ENCODE measurements around the gene MYLK2.
"Not testable (repeated sequence)": the region's sequence is repeated elsewhere in the genome, so short reads cannot be mapped to it uniquely, and the experiment has no call there.

MYLK2 gene

DNA sequence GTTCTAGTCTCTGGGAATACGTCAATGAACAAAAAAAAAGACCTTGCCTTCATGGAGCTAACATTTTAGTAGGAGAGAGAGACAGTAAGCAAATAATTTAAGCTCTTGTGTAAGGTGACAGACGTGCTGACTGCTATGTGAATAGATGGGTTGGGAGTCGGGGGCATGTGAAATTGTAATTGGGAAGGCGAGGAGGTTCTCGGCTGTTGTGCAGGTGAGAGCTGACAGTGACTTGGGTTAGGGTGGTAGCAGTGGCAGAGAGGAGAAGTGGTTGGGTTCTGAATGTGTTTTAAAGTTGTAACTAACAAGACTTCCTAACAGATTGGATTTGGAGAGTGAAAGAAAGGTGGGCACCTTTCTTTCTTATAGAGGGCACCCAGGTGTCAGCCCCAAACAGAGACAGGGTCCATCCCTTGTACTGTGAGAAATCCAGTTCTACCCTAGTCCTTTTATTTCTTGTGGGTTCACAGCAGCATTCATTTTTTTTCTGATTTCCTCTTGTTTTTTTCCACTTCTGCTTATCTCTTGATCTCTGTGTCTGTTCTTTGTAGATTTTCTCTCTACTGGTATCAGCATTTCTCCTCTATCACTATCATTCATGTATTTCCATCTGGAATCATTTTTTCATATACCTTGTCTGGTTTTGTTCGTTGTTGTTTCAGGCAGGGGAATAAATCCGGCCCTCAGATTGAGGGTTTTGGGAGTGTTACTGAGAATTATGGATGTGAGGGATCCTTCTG is 15.4 kb upstream of the MYLK2 start:
- no peak overlapping the region for H3K9ac ChIP-seq (ENCODE audit: low read length)
- peaks cover 59% of the 10 kb centered on the region for H3K36me3 ChIP-seq (ENCODE audit: control insufficient read depth, low read depth, low read length)
- no peak overlapping the region for H3K27ac ChIP-seq (ENCODE audit: low read length)

GRCh38 chr20:31806564-31807355 is 12.4 kb upstream of the MYLK2 start:
- Histone ChIP-seq H3K27ac (ENCODE audit: low read length) (no peak overlapping the region), H3K4me1 (ENCODE audit: control insufficient read depth, low read depth, low read length) (no peaks in the 10 kb centered on the region), H3K27me3 (ENCODE audit: control insufficient read depth, insufficient read depth, low read length) (no peaks in the 10 kb centered on the region), H3K36me3 (ENCODE audit: control insufficient read depth, low read depth, low read length) (peaks cover 29% of the 10 kb centered on the region), H3K9me3 (ENCODE audit: control insufficient read depth, low read depth, low read length) (no peaks in the 10 kb centered on the region), H3K9ac (ENCODE audit: low read length) (no peak overlapping the region), H3K4me3 (ENCODE audit: low read length) (no peak overlapping the region)

More for the DNA sequence above, 15.4 kb upstream of the MYLK2 start:
- H3K4me3 ChIP-seq (ENCODE audit: low read length), result no peak overlapping the region
- no peaks in the 10 kb centered on the region for H3K9me3 ChIP-seq (ENCODE audit: control insufficient read depth, low read depth, low read length)
- no peaks in the 10 kb centered on the region for H3K27me3 ChIP-seq (ENCODE audit: control insufficient read depth, insufficient read depth, low read length)
- no peaks in the 10 kb centered on the region for H3K4me1 ChIP-seq (ENCODE audit: control insufficient read depth, low read depth, low read length)

DNA sequence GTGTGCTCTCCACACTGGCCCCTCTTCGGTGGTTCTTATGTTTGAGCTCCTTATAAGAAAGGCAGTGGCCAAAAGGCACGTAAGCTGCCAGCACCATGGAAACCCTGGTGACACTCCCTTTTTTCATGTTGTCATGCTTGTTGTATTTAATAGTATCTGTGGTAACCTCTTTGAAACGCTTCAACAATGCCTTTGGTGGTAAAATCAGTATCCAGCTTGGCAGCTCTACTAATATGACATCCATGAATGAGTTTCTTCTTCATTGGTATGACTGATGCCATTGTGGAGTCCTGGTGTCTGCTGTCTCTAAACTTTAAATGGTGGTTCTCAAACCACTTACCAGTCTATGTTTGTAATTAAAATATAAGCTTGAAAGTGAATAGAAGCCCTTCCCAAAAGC is 10.7 kb upstream of the MYLK2 start:
- Histone ChIP-seq H3K27me3 (ENCODE audit: control insufficient read depth, insufficient read depth, low read length) (no peaks in the 10 kb centered on the region), H3K27ac (ENCODE audit: low read length) (no peak overlapping the region), H3K9ac (ENCODE audit: low read length) (no peak overlapping the region), H3K4me3 (ENCODE audit: low read length) (no peak overlapping the region), H3K36me3 (ENCODE audit: control insufficient read depth, low read depth, low read length) (peaks cover 14% of the 10 kb centered on the region), H3K4me1 (ENCODE audit: control insufficient read depth, low read depth, low read length) (no peaks in the 10 kb centered on the region), H3K9me3 (ENCODE audit: control insufficient read depth, low read depth, low read length) (no peaks in the 10 kb centered on the region)

GRCh38 chr20:31809661-31810060 is 9.5 kb upstream of the MYLK2 start:
- H3K27ac ChIP-seq (ENCODE audit: low read length), result no peak overlapping the region
- H3K36me3 ChIP-seq (ENCODE audit: control insufficient read depth, low read depth, low read length), result peaks cover 4% of the 10 kb centered on the region
- H3K27me3 ChIP-seq (ENCODE audit: control insufficient read depth, insufficient read depth, low read length), result no peaks in the 10 kb centered on the region
- no peaks in the 10 kb centered on the region for H3K4me1 ChIP-seq (ENCODE audit: control insufficient read depth, low read depth, low read length)
- H3K4me3 ChIP-seq (ENCODE audit: low read length), result no peak overlapping the region
- H3K9me3 ChIP-seq (ENCODE audit: control insufficient read depth, low read depth, low read length), result no peaks in the 10 kb centered on the region
- no peak overlapping the region for H3K9ac ChIP-seq (ENCODE audit: low read length)

DNA sequence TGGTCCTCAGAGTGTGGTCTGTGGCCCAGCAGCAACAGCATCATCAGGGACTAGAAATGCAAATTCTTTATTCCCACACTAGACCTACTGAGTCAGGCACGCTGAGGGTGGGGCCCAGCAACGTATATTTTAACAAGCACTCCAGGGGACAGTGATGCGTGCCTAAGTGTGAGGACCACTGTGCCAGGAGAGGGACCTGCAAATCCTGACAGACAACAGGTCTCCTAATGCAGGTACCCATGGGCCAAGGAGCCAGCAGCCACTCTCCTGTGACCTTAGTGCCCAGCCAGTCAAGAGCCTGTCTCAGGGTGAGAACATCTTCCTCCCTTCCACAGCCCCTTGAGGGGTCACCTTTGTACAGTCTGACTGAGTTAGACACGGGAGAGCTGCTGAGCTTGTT is 8.0 kb upstream of the MYLK2 start:
- no peaks in the 10 kb centered on the region for H3K9me3 ChIP-seq (ENCODE audit: control insufficient read depth, low read depth, low read length)
- H3K9ac ChIP-seq (ENCODE audit: low read length), result no peak overlapping the region
- H3K27ac ChIP-seq (ENCODE audit: low read length), result no peak overlapping the region
- peaks cover 3% of the 10 kb centered on the region for H3K36me3 ChIP-seq (ENCODE audit: control insufficient read depth, low read depth, low read length)
- no peaks in the 10 kb centered on the region for H3K27me3 ChIP-seq (ENCODE audit: control insufficient read depth, insufficient read depth, low read length)
- H3K4me3 ChIP-seq (ENCODE audit: low read length), result no peak overlapping the region
- no peaks in the 10 kb centered on the region for H3K4me1 ChIP-seq (ENCODE audit: control insufficient read depth, low read depth, low read length)

GRCh38 chr20:31811796-31812728 is 7.1 kb upstream of the MYLK2 start:
- no peak overlapping the region for H3K9ac ChIP-seq (ENCODE audit: low read length)
- H3K27me3 ChIP-seq (ENCODE audit: control insufficient read depth, insufficient read depth, low read length), result no peaks in the 10 kb centered on the region
- no peaks in the 10 kb centered on the region for H3K4me1 ChIP-seq (ENCODE audit: control insufficient read depth, low read depth, low read length)
- H3K9me3 ChIP-seq (ENCODE audit: control insufficient read depth, low read depth, low read length), result no peaks in the 10 kb centered on the region
- H3K27ac ChIP-seq (ENCODE audit: low read length), result no peak overlapping the region
- no peak overlapping the region for H3K4me3 ChIP-seq (ENCODE audit: low read length)
- H3K36me3 ChIP-seq (ENCODE audit: control insufficient read depth, low read depth, low read length), result no peaks in the 10 kb centered on the region

- no peaks in the 10 kb centered on the region for H3K27me3 ChIP-seq (ENCODE audit: control insufficient read depth, insufficient read depth, low read length)
- H3K4me1 ChIP-seq (ENCODE audit: control insufficient read depth, low read depth, low read length), result no peaks in the 10 kb centered on the region
- no peak overlapping the region for H3K27ac ChIP-seq (ENCODE audit: low read length)
- no peaks in the 10 kb centered on the region for H3K9me3 ChIP-seq (ENCODE audit: control insufficient read depth, low read depth, low read length)
- no peaks in the 10 kb centered on the region for H3K36me3 ChIP-seq (ENCODE audit: control insufficient read depth, low read depth, low read length)
- no peak overlapping the region for H3K4me3 ChIP-seq (ENCODE audit: low read length)
- no peak overlapping the region for H3K9ac ChIP-seq (ENCODE audit: low read length)
Observed at GRCh38 chr20:31813611-31814010, 5.5 kb upstream of the MYLK2 start.

DNA sequence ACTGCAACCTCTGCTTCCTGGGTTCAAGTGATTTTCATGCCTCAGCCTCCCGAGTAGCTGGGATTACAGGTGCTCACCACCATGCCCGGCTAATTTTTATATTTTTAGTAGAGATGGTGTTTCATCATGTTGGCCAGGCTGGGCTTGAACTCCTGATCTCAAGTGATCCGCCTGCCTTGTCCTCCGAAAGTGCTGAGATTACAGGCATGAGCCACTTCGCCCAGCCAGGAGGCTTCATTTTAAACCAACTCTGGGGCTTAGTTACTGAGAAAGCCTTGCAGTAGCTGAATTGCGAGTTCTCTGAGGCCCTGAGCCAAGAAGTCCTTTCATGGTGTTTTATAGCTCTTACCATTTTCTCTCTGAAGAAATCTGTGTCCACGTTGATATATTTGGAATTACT is 5.0 kb upstream of the MYLK2 start:
- H3K27ac ChIP-seq (ENCODE audit: low read length); H3K27me3 ChIP-seq (ENCODE audit: control insufficient read depth, insufficient read depth, low read length); H3K9ac ChIP-seq (ENCODE audit: low read length); H3K36me3 ChIP-seq (ENCODE audit: control insufficient read depth, low read depth, low read length); H3K4me1 ChIP-seq (ENCODE audit: control insufficient read depth, low read depth, low read length); H3K4me3 ChIP-seq (ENCODE audit: low read length); H3K9me3 ChIP-seq (ENCODE audit: control insufficient read depth, low read depth, low read length): not testable (repeated sequence)

- Histone ChIP-seq H3K4me1 (ENCODE audit: control insufficient read depth, low read depth, low read length) (no peaks in the 10 kb centered on the region), H3K27me3 (ENCODE audit: control insufficient read depth, insufficient read depth, low read length) (no peaks in the 10 kb centered on the region), H3K9ac (ENCODE audit: low read length) (no peak overlapping the region), H3K36me3 (ENCODE audit: control insufficient read depth, low read depth, low read length) (no peaks in the 10 kb centered on the region), H3K27ac (ENCODE audit: low read length) (no peak overlapping the region), H3K4me3 (ENCODE audit: low read length) (no peak overlapping the region), H3K9me3 (ENCODE audit: control insufficient read depth, low read depth, low read length) (no peaks in the 10 kb centered on the region)
Observed at GRCh38 chr20:31815408-31816188, 3.6 kb upstream of the MYLK2 start.

- H3K4me1 ChIP-seq (ENCODE audit: control insufficient read depth, low read depth, low read length), result no peaks in the 10 kb centered on the region
Observed at GRCh38 chr20:31816221-31816620, 2.9 kb upstream of the MYLK2 start.

GRCh38 chr20:31817461-31817860 is 1.7 kb upstream of the MYLK2 start:
- H3K4me1 ChIP-seq (ENCODE audit: control insufficient read depth, low read depth, low read length), result no peaks in the 10 kb centered on the region
- no peaks in the 10 kb centered on the region for H3K9me3 ChIP-seq (ENCODE audit: control insufficient read depth, low read depth, low read length)
- no peaks in the 10 kb centered on the region for H3K36me3 ChIP-seq (ENCODE audit: control insufficient read depth, low read depth, low read length)

More at GRCh38 chr20:31816221-31816620, 2.9 kb upstream of the MYLK2 start:
- Histone ChIP-seq H3K27me3 (ENCODE audit: control insufficient read depth, insufficient read depth, low read length) (no peaks in the 10 kb centered on the region), H3K4me3 (ENCODE audit: low read length) (no peak overlapping the region), H3K27ac (ENCODE audit: low read length) (no peak overlapping the region), H3K9ac (ENCODE audit: low read length) (no peak overlapping the region), H3K9me3 (ENCODE audit: control insufficient read depth, low read depth, low read length) (no peaks in the 10 kb centered on the region), H3K36me3 (ENCODE audit: control insufficient read depth, low read depth, low read length) (no peaks in the 10 kb centered on the region)

More at GRCh38 chr20:31817461-31817860, 1.7 kb upstream of the MYLK2 start:
- Histone ChIP-seq H3K27me3 (ENCODE audit: control insufficient read depth, insufficient read depth, low read length) (no peaks in the 10 kb centered on the region), H3K9ac (ENCODE audit: low read length) (no peak overlapping the region), H3K27ac (ENCODE audit: low read length) (no peak overlapping the region), H3K4me3 (ENCODE audit: low read length) (no peak overlapping the region)

Data from iPS-18a (cell line).